H1 (cell line): Measurements from ENCODE around the gene SPATS2L.

ENCODE experiments used
- ASH2L ChIP-seq: fragments of 200-600, 300-600 bp; sonication (generic); IDR thresholded peaks from one replicate; pipeline ENCODE4 v1.7.1; 2017; ENCODE audit warnings: low read length
- CTCF ChIP-seq, 3 experiments: IDR thresholded peaks; 1 replicate in 2 of 3; 2 replicates in 1 of 3; pipeline versions ENCODE4 v1.5.1 to v1.6.1; 2011; ENCODE audit warnings: low read length in 3 of 3, mild to moderate bottlenecking in 3 of 3, inconsistent platforms in 2 of 3, low read depth in 1 of 3, moderate library complexity in 1 of 3; ENCODE audit not compliant: insufficient read depth in 1 of 3; ENCODE audit errors: control extremely low read depth in 1 of 3
- FOSL1 ChIP-seq: IDR thresholded peaks from 2 replicates; pipeline ENCODE4 v1.6.1; 2011; ENCODE audit warnings: mild to moderate bottlenecking, low read depth, low read length, moderate library complexity; ENCODE audit not compliant: insufficient read depth
- HDAC2 ChIP-seq, 2 experiments: fragments of 300-600 bp in 1 of 2; sonication (generic) in 1 of 2; IDR thresholded peaks; 2 replicates each; pipeline ENCODE4 v1.6.1; 2011 to 2012; ENCODE audit warnings: low read depth in 2 of 2, low read length in 2 of 2, mild to moderate bottlenecking in 2 of 2, moderate library complexity in 2 of 2, borderline replicate concordance in 1 of 2, inconsistent platforms in 1 of 2
- POLR2A ChIP-seq, 2 experiments: IDR thresholded peaks; 1 replicate in 1 of 2; 2 replicates in 1 of 2; pipeline ENCODE4 v1.6.1; 2011; ENCODE audit warnings: low read depth in 2 of 2, low read length in 2 of 2, mild to moderate bottlenecking in 2 of 2; ENCODE audit errors: control extremely low read depth in 1 of 2
- SIX5 ChIP-seq: IDR thresholded peaks from 2 replicates; pipeline ENCODE4 v1.6.1; 2011; ENCODE audit warnings: mild to moderate bottlenecking, low read depth, low read length
- SUZ12 ChIP-seq: fragments of 200-600 bp; sonication (generic); IDR thresholded peaks from 2 replicates; pipeline ENCODE4 v1.6.1; 2012; ENCODE audit warnings: mild to moderate bottlenecking, inconsistent platforms, low read length, moderate library complexity, mixed read lengths

GRCh38 chr2:200476836-200477235, 170.3 kb downstream of the SPATS2L start:
- TF ChIP-seq FOSL1 (no peak), CTCF (IDR thresholded peaks at IDR 0.05; ENCODE audit: control extremely low read depth in 1 of 3, insufficient read depth in 1 of 3, low read depth in 1 of 3, low read length in 3 of 3) (no peak), SUZ12 (no peak), ASH2L (no peak), HDAC2 (IDR thresholded peaks at IDR 0.05; ENCODE audit: borderline replicate concordance in 1 of 2, low read depth in 2 of 2, low read length in 2 of 2) (no peak), POLR2A (IDR thresholded peaks at IDR 0.05; ENCODE audit: control extremely low read depth in 1 of 2, low read depth in 2 of 2, low read length in 2 of 2) (no peak), SIX5 (no peak)
